Central memory CD8-positive, alpha-beta T cell (primary cell): ENCODE data around the gene B3GALNT1.

Experiments
- ATAC-seq: fragments of 150-1000 bp; cut with Tn5 transposase; replicated peaks from 2 replicates; pipeline ENCODE4 v1.10.0; 2022; ENCODE audit warnings: mild to moderate bottlenecking, moderate FRiP score, moderate number of reproducible peaks; ENCODE audit not compliant: poor library complexity, severe bottlenecking; ENCODE audit errors: extremely low read depth
- DNase-seq, 2 donors: peaks; one replicate each; pipeline ENCODE4 v3.0.0; 2021; ENCODE audit warnings: low spot score in 2 of 2
- H3K27ac Mint-ChIP-seq: one replicate; pipeline ENCODE4 v1.8.0; 2022; ENCODE audit warnings: low read depth, mild to moderate bottlenecking, moderate library complexity, mixed read lengths
- H3K27me3 Mint-ChIP-seq: one replicate; pipeline ENCODE4 v1.8.0; 2022; ENCODE audit warnings: mixed read lengths
- H3K36me3 Mint-ChIP-seq: one replicate; pipeline ENCODE4 v1.8.0; 2022; ENCODE audit warnings: mild to moderate bottlenecking, moderate library complexity, mixed read lengths; ENCODE audit not compliant: insufficient read depth
- H3K4me1 Mint-ChIP-seq: one replicate; pipeline ENCODE4 v1.8.0; 2022; ENCODE audit warnings: mixed read lengths
- H3K4me3 Mint-ChIP-seq: one replicate; pipeline ENCODE4 v1.8.0; 2022; ENCODE audit warnings: mild to moderate bottlenecking, moderate library complexity, mixed read lengths
- H3K9me3 Mint-ChIP-seq: one replicate; pipeline ENCODE4 v1.8.0; 2022; ENCODE audit warnings: mixed read lengths

B3GALNT1 gene, protein sequence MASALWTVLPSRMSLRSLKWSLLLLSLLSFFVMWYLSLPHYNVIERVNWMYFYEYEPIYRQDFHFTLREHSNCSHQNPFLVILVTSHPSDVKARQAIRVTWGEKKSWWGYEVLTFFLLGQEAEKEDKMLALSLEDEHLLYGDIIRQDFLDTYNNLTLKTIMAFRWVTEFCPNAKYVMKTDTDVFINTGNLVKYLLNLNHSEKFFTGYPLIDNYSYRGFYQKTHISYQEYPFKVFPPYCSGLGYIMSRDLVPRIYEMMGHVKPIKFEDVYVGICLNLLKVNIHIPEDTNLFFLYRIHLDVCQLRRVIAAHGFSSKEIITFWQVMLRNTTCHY

DNA sequence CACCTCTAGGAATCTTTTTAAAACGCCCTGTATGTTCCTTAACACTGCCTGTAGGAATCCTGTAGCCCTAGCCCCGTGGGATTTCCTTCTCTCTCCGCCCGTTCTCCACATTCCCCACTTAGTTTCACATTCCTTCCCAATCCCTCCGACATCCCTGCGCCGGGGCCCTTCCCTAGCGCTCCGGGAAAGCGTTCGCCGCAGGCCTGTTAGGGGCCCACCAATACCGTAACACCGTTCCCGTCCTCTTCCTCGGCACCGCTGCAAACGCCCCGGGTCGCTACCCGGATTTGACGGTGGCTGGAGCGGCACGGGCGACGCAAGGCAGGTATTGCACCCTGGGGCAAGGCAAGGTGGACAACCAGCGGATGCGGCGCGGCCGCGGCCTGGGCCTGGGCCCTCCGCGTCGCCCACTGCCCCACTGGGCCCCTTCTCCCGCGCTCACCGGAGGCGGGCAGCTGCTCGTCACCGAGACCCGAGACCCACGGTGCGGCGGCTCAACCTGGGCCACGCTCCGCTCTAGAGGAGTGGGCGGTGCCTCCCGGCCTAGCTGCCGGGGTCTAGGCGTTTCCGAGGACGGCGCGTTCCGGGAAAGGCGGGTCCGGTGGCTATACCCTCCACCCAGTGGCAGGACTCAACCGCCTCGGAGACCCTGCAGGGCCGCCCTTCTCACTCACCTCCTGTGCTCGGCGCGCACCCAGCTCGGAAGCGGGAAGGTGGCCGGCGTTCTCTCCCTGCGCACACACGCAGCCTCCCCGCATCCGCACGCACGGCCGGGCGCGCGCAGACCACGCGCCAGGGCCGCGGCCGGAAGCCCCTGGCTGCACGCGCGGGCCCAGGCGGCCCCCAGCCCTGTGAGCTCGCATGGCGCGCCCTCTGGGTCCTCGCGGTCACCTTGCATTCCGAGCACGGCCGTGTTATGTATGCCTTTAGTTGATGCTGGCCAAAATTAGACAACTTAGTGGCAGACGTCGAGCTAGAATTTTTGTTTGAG is at the start of gene B3GALNT1:
TSS of gene B3GALNT1 (minus strand) at position 789 of the 991 bp plus-strand sequence. CDS start 18,595 bp downstream, outside the sequence.
- H3K4me3 Mint-ChIP-seq = peak within 1 kb of the TSS; percentile 59
- ATAC-seq (peak; percentile 31), DNase-seq (no peak)
- no peaks in the 10 kb centered on the region for H3K36me3 Mint-ChIP-seq
- peaks cover 5% of the 10 kb centered on the region for H3K4me1 Mint-ChIP-seq
- H3K27me3 Mint-ChIP-seq = peaks cover 39% of the 10 kb centered on the region
- H3K9me3 Mint-ChIP-seq = no peaks in the 10 kb centered on the region
- no peak within 1 kb of the TSS for H3K27ac Mint-ChIP-seq

DNA sequence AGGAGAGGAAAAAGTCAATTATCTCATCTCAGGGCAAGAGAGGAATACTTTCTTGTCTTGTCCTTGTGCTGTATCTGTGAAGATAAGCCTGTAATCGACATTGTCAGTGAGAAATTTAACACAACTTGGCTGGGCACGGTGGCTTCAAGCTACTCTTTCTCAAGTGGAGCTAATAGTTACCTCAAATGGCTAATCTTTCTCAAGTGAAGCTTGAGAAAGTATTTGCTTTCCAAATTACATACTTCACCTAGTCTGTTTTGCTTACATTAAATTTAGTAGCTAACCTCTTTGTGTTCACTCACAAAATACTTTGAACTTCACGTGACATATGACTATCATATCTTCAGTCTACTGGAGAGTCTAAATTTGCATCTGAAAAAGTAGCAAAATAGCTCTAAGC is 48.3 kb upstream of the B3GALNT1 start:
- H3K27me3 Mint-ChIP-seq = peaks cover 46% of the 10 kb centered on the region

GRCh38 chr3:161150001-161150525 is 44.9 kb upstream of the B3GALNT1 start:
- Mint-ChIP-seq H3K9me3 (no peaks in the 10 kb centered on the region), H3K27ac (no peak overlapping the region), H3K4me1 (no peaks in the 10 kb centered on the region), H3K4me3 (no peak overlapping the region), H3K27me3 (peaks cover 49% of the 10 kb centered on the region), H3K36me3 (no peaks in the 10 kb centered on the region)
- ATAC-seq (no peak), DNase-seq (no peak)

More for the DNA sequence above, 48.3 kb upstream of the B3GALNT1 start:
- H3K27ac Mint-ChIP-seq = no peak overlapping the region
- ATAC-seq (no peak), DNase-seq (no peak)
- no peaks in the 10 kb centered on the region for H3K4me1 Mint-ChIP-seq
- H3K9me3 Mint-ChIP-seq = no peaks in the 10 kb centered on the region
- no peaks in the 10 kb centered on the region for H3K36me3 Mint-ChIP-seq
- H3K4me3 Mint-ChIP-seq = no peak overlapping the region

DNA sequence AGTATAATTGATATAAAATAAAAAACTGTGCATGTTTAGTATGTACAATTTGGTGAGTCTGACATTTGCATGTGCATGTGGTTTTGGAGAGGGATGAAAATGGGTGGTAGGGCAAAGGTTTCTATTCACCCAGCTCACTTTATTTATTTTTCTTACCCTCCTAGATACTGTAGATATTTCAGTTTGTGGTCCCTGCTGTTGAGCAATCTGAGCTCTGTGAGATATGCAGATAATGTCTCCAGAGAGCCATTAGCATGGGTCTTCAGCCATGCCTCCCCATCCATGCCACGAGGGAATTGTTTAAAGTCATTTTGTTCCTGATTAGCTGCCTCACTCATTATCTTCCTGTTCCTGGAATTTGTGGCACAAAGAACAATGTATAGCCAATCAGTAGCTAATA is 44.4 kb upstream of the B3GALNT1 start:
- no peaks in the 10 kb centered on the region for H3K4me1 Mint-ChIP-seq
- ATAC-seq (no peak), DNase-seq (no peak)
- H3K27me3 Mint-ChIP-seq = peaks cover 54% of the 10 kb centered on the region
- H3K4me3 Mint-ChIP-seq = no peak overlapping the region
- H3K27ac Mint-ChIP-seq = no peak overlapping the region
- no peaks in the 10 kb centered on the region for H3K9me3 Mint-ChIP-seq
- no peaks in the 10 kb centered on the region for H3K36me3 Mint-ChIP-seq

DNA sequence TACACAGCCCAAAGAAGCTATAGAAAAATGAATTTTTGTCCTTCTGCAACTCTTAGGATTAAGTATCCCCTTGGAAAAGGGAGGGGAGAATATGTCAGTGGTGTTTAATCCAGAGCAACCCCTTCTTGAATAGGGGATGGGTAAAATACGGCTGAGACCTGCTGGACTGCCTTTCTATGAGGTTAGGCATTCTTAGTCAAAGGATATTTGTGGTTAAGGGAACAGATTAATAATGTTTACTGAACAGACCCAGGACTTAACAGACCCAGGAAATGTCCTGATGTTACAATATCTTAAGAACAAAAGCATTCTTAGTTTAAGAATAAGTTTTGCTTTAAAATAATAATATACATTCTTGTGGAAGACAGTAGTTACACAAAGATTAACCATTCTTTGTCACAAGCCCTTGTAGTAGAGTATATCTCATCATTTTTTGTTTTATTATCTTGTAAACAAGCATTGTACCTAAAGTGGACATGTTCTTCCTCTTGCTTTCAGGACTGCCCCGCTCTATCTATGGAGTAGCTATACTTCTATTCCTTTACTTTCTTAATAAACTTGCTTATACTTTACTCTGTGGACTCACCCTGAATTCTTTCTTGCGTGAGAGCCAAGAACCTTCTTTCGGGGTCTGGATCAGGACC is 43.8 kb upstream of the B3GALNT1 start:
- DNase-seq = no peak
- H3K4me1 Mint-ChIP-seq = no peaks in the 10 kb centered on the region
- no peak for ATAC-seq
- no peaks in the 10 kb centered on the region for H3K36me3 Mint-ChIP-seq
- no peak overlapping the region for H3K4me3 Mint-ChIP-seq
- H3K9me3 Mint-ChIP-seq = no peaks in the 10 kb centered on the region
- H3K27me3 Mint-ChIP-seq = peaks cover 57% of the 10 kb centered on the region
- H3K27ac Mint-ChIP-seq = no peak overlapping the region

DNA sequence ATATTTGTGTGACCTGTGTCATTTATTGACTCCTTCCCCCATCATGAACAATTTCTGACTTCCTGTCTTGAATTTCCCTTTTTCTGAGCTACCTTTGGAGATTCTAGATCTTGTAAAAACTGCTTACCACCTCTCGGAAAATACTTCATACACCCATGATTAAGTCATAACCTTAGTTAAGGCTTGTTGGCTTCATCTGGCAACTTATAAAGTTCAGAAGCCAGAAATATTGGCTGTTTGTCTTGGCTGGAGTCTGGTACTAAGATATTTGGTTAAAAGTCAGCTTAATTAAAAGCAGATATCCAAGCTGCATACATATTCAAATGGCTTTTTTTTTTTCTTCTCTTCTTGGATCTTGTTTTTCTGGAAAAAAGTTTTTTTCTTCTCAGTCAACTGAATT is 37.3 kb upstream of the B3GALNT1 start:
- no peak overlapping the region for H3K27ac Mint-ChIP-seq
- no peaks in the 10 kb centered on the region for H3K9me3 Mint-ChIP-seq
- no peak for ATAC-seq
- H3K4me3 Mint-ChIP-seq = no peak overlapping the region
- DNase-seq = no peak
- H3K27me3 Mint-ChIP-seq = peaks cover 25% of the 10 kb centered on the region
- H3K36me3 Mint-ChIP-seq = peaks cover 2% of the 10 kb centered on the region
- no peaks in the 10 kb centered on the region for H3K4me1 Mint-ChIP-seq

DNA sequence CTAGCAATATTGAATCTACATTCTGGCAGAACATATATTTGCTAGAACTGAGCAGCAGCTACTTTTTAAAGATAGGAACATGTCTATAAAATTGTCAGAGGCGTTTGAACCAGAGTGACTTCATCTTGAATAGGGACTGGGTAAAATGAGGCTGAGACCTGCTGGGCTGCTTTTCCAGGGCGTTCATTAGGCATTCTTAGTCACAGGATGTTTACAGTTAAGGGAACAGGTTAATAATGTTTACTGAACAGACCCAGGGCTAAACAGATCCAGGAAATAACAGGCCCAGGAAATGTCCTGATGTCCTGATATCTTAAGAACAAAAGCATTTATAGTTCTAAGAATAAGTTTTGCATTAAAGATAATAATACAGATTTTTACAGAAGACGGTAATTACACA is 34.5 kb upstream of the B3GALNT1 start:
- H3K4me1 Mint-ChIP-seq = no peaks in the 10 kb centered on the region
- H3K4me3 Mint-ChIP-seq = no peak overlapping the region
- no peak overlapping the region for H3K27ac Mint-ChIP-seq
- H3K27me3 Mint-ChIP-seq = peaks cover 15% of the 10 kb centered on the region
- no peaks in the 10 kb centered on the region for H3K9me3 Mint-ChIP-seq
- no peak for DNase-seq
- peaks cover 2% of the 10 kb centered on the region for H3K36me3 Mint-ChIP-seq
- no peak for ATAC-seq

DNA sequence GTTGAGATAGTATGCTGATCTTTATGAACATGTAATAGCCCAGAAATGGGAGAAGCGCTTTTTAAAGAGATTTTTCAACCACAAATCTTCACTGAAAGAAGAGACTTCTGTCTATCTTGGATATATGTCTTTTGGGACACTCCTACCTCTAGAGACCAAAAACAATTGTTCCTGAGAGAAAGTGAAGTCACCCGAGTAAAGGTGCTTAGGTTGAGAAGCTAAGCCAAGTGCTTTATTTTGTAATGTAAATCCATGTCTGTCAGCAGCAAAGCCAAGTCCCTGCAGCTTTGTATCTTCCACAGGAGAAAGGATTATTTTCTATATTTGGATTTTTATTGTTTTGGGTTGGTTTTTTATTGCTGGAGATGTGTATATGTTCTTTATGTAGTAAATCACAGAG is 32.1 kb upstream of the B3GALNT1 start:
- H3K27ac Mint-ChIP-seq = no peak overlapping the region
- ATAC-seq = no peak

GRCh38 chr3:161132391-161132790 is 27.2 kb upstream of the B3GALNT1 start:
- Mint-ChIP-seq H3K4me3 (no peak overlapping the region), H3K27me3 (peaks cover 2% of the 10 kb centered on the region), H3K9me3 (no peaks in the 10 kb centered on the region), H3K4me1 (no peaks in the 10 kb centered on the region), H3K27ac (no peak overlapping the region), H3K36me3 (no peaks in the 10 kb centered on the region)
- ATAC-seq = no peak
- no peak for DNase-seq

More for the DNA sequence above, 32.1 kb upstream of the B3GALNT1 start:
- H3K4me1 Mint-ChIP-seq = no peaks in the 10 kb centered on the region
- DNase-seq = no peak
- no peak overlapping the region for H3K4me3 Mint-ChIP-seq
- peaks cover 10% of the 10 kb centered on the region for H3K27me3 Mint-ChIP-seq
- H3K9me3 Mint-ChIP-seq = no peaks in the 10 kb centered on the region
- H3K36me3 Mint-ChIP-seq = peaks cover 2% of the 10 kb centered on the region

DNA sequence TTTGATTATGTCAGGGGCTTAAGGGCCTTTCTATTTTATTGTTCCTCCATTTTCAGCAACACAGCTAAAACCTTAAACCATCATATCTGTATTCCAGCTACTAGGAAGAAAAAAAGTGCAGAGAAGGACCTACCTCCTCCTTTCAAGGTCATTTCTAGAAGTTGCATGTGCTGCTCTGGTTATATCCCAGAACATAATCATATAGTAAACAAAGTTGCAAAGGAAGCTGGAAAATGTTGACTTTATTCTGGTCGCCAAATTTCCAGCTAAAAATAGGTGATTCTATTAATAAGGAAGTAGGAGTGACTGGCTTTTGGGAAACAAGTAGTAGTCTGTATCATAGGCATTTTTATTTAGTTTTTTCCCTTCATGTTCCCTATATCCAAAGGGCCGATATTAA is 21.3 kb upstream of the B3GALNT1 start:
- no peak overlapping the region for H3K27ac Mint-ChIP-seq
- no peak overlapping the region for H3K4me3 Mint-ChIP-seq
- H3K4me1 Mint-ChIP-seq = no peaks in the 10 kb centered on the region

DNA sequence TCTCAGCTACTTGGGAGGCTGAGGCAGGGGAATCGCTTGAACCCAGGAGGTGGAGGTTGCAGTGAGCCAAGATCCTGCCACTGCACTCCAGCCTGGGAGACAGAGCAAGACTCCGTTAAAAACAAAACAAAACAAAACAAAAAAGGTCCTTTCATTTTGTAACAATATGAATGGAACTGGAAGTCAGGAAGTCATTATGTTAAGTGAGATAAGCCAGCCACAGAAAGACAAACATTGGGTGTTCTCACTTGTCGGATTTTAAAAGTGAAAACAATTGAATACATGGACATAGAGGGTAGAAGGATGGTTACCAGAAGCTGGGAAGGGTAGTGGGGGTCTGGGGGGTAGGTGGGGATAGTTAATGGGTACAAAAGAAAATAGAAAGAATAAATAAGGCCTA is 12.5 kb upstream of the B3GALNT1 start:
- H3K4me3 Mint-ChIP-seq = no peak overlapping the region
- H3K4me1 Mint-ChIP-seq = no peaks in the 10 kb centered on the region
- no peaks in the 10 kb centered on the region for H3K36me3 Mint-ChIP-seq
- no peak for DNase-seq
- H3K9me3 Mint-ChIP-seq = peaks cover 17% of the 10 kb centered on the region
- no peak overlapping the region for H3K27ac Mint-ChIP-seq
- peaks cover 51% of the 10 kb centered on the region for H3K27me3 Mint-ChIP-seq
- ATAC-seq = no peak

More for the DNA sequence above, 21.3 kb upstream of the B3GALNT1 start:
- Mint-ChIP-seq H3K27me3 (peaks cover 13% of the 10 kb centered on the region), H3K36me3 (no peaks in the 10 kb centered on the region), H3K9me3 (peaks cover 5% of the 10 kb centered on the region)
- ATAC-seq = no peak
- DNase-seq = no peak

- Mint-ChIP-seq H3K9me3 (no peaks in the 10 kb centered on the region), H3K4me1 (peaks cover 5% of the 10 kb centered on the region), H3K27ac (no peak overlapping the region), H3K27me3 (peaks cover 72% of the 10 kb centered on the region), H3K4me3 (no peak overlapping the region), H3K36me3 (no peaks in the 10 kb centered on the region)
- ATAC-seq = no peak
- DNase-seq = no peak
Measured at GRCh38 chr3:161108840-161109239, 3.7 kb upstream of the B3GALNT1 start.
